DOHH2 (cell line): ENCODE measurements around the gene BIN1.

ENCODE experiments used
- H3F3A ChIP-seq: fragments of 200-600 bp; sonication (generic), shearing (Covaris generic); 2 replicates; pipeline ENCODE4 v1.6.0; 2016; ENCODE audit warnings: antibody characterized with exemption, mild to moderate bottlenecking; ENCODE audit not compliant: control insufficient read depth, insufficient read depth
- H3K27ac ChIP-seq: fragments of 200-600 bp; sonication (generic); 2 replicates; pipeline ENCODE4 v1.5.1; 2014; ENCODE audit warnings: low read depth, mild to moderate bottlenecking, low read length, moderate library complexity
- H3K27me3 ChIP-seq: fragments of 200-600 bp; sonication (generic); 2 replicates; pipeline ENCODE4 v1.6.1; 2014; ENCODE audit warnings: mild to moderate bottlenecking, low read length, mixed read lengths; ENCODE audit not compliant: control insufficient read depth
- H3K36me3 ChIP-seq: fragments of 200-600 bp; sonication (generic); 2 replicates; pipeline ENCODE4 v1.6.1; 2014; ENCODE audit warnings: mild to moderate bottlenecking, low read length, moderate library complexity, mixed read lengths; ENCODE audit not compliant: control insufficient read depth
- H3K4me1 ChIP-seq: fragments of 200-600 bp; sonication (generic); 2 replicates; pipeline ENCODE4 v1.6.1; 2014; ENCODE audit warnings: mild to moderate bottlenecking, low read length, mixed read lengths; ENCODE audit not compliant: control insufficient read depth
- H3K4me2 ChIP-seq: fragments of 200-600 bp; sonication (generic); 2 replicates; pipeline ENCODE4 v1.6.0; 2014; ENCODE audit warnings: mild to moderate bottlenecking, low read length, moderate library complexity
- H3K4me3 ChIP-seq: fragments of 200-600 bp; sonication (generic); 2 replicates; pipeline ENCODE4 v1.5.1; 2014; ENCODE audit warnings: mild to moderate bottlenecking, low read length, mixed read lengths
- H3K79me2 ChIP-seq: fragments of 200-600 bp; sonication (generic); 2 replicates; pipeline ENCODE4 v1.6.1; 2014; ENCODE audit warnings: mild to moderate bottlenecking, low read length, mixed read lengths; ENCODE audit not compliant: control insufficient read depth
- H3K9me2 ChIP-seq: fragments of 200-600 bp; sonication (generic); replicated peaks from 2 replicates; pipeline ENCODE4 v1.6.1; 2014; ENCODE audit warnings: mild to moderate bottlenecking, low read length, mixed read lengths; ENCODE audit not compliant: control insufficient read depth
- H3K9me3 ChIP-seq: fragments of 200-600 bp; sonication (generic); 2 replicates; pipeline ENCODE4 v1.6.1; 2014; ENCODE audit warnings: antibody characterized with exemption, low read length, mixed read lengths; ENCODE audit not compliant: control insufficient read depth, insufficient read depth
- H4K20me1 ChIP-seq: fragments of 200-600 bp; sonication (generic); 2 replicates; pipeline ENCODE4 v1.6.0; 2014; ENCODE audit warnings: low read depth, mild to moderate bottlenecking, antibody characterized with exemption, low read length, moderate library complexity; ENCODE audit not compliant: control insufficient read depth, insufficient read depth
- CTCF ChIP-seq: fragments of 200-600 bp; sonication (generic); IDR thresholded peaks from one replicate; pipeline ENCODE4 v1.5.1; 2014; ENCODE audit warnings: antibody characterized with exemption, mild to moderate bottlenecking, low read depth, low read length; ENCODE audit not compliant: poor library complexity, severe bottlenecking
- EZH2phosphoT487 ChIP-seq: fragments of 200-600 bp; sonication (generic); IDR thresholded peaks from 2 replicates; pipeline ENCODE4 v1.6.1; 2017; ENCODE audit warnings: borderline replicate concordance, mild to moderate bottlenecking, antibody characterized with exemption, low read length, moderate library complexity, mixed read lengths

Gene BIN1

GRCh38 chr2:127093648-127094210 lies 13.2 kb downstream of the BIN1 start:
- no peaks in the 10 kb centered on the region for H3F3A ChIP-seq
- H3K27ac ChIP-seq: no peak overlapping the region
- no peaks in the 10 kb centered on the region for H3K79me2 ChIP-seq
- H3K27me3 ChIP-seq: no peaks in the 10 kb centered on the region
- no peaks in the 10 kb centered on the region for H3K4me1 ChIP-seq
- no peaks in the 10 kb centered on the region for H3K9me2 ChIP-seq
- no peaks in the 10 kb centered on the region for H4K20me1 ChIP-seq
- H3K4me3 ChIP-seq: no peak overlapping the region
- H3K4me2 ChIP-seq: no peak overlapping the region
- no peaks in the 10 kb centered on the region for H3K36me3 ChIP-seq
- no peaks in the 10 kb centered on the region for H3K9me3 ChIP-seq
- TF ChIP-seq CTCF: no peak
- TF ChIP-seq EZH2phosphoT487: no peak

- no peaks in the 10 kb centered on the region for H3K9me2 ChIP-seq
- no peaks in the 10 kb centered on the region for H3K79me2 ChIP-seq
- no peaks in the 10 kb centered on the region for H3K9me3 ChIP-seq
- H3K36me3 ChIP-seq: no peaks in the 10 kb centered on the region
- no peak overlapping the region for H3K4me2 ChIP-seq
- no peaks in the 10 kb centered on the region for H3K4me1 ChIP-seq
- H3K4me3 ChIP-seq: no peak overlapping the region
- no peaks in the 10 kb centered on the region for H4K20me1 ChIP-seq
- H3F3A ChIP-seq: no peaks in the 10 kb centered on the region
- TF ChIP-seq CTCF: no peak
- TF ChIP-seq EZH2phosphoT487: no peak
- no peaks in the 10 kb centered on the region for H3K27me3 ChIP-seq
- no peak overlapping the region for H3K27ac ChIP-seq
Measured at GRCh38 chr2:127092901-127093516, 13.9 kb downstream of the BIN1 start.

GRCh38 chr2:127092306-127092705 lies 14.6 kb downstream of the BIN1 start:
- Histone ChIP-seq H3K79me2 (no peaks in the 10 kb centered on the region), H4K20me1 (no peaks in the 10 kb centered on the region), H3F3A (no peaks in the 10 kb centered on the region), H3K27me3 (0 out of 2 replicates have a peak, but pooled peaks cover 2% of the 10 kb centered on the region), H3K4me3 (no peak overlapping the region), H3K4me2 (no peak overlapping the region), H3K36me3 (no peaks in the 10 kb centered on the region), H3K9me2 (no peaks in the 10 kb centered on the region), H3K9me3 (no peaks in the 10 kb centered on the region), H3K27ac (no peak overlapping the region), H3K4me1 (peaks cover 1% of the 10 kb centered on the region)
- TF ChIP-seq CTCF (no peak), EZH2phosphoT487 (no peak)
